GM21576 (cell line): Measurements from ENCODE around the gene FIGNL2.

Source experiments
- ATAC-seq: cut with Tn5 transposase; IDR thresholded peaks from one replicate; pipeline ENCODE4 v1.9.1; 2021; ENCODE audit warnings: mild to moderate bottlenecking, moderate library complexity; ENCODE audit not compliant: unreplicated experiment

Gene FIGNL2

GRCh38 chr12:51860986-51861385 is 12.5 kb upstream of the FIGNL2 start:
- no peak for ATAC-seq

GRCh38 chr12:51855586-51856428 is 7.3 kb upstream of the FIGNL2 start:
- ATAC-seq, result no peak

GRCh38 chr12:51852404-51853137 is 4.1 kb upstream of the FIGNL2 start:
- ATAC-seq, result no peak

DNA sequence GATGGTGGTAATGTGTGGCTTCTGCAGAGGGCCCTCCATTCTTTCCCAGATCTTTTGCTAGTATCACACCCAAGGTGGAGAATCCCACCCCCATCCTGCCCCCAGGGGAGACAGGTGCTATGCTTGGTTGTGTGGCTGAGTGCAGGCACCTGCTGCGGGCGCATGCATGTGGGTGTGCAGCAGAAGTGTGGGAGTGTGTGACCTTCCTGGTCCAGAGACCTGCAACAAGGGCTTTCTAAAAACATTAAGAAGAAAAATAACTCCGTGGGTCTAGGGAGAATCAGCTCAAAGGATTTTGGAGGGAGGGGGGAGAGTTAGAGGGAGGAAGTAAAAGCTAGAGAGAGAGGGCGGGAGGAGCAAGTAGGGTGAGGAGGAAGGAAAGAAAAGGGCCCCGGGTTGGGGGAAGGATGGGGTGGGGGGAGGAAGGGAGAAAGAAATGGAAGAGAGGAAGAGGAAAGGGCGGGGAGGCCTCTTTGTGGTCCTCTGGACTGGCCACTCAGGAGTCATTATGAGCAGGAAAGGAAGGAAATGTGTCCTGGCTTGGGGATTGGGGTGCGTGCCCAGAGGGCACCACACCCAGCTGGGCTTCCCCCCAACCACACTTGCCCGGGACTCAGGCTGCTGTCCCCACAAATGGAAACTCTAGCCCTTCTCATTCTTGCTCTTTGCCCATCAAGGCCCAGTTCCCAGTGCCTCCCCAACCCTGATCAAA is 3.1 kb upstream of the FIGNL2 start:
- ATAC-seq, result no peak

DNA sequence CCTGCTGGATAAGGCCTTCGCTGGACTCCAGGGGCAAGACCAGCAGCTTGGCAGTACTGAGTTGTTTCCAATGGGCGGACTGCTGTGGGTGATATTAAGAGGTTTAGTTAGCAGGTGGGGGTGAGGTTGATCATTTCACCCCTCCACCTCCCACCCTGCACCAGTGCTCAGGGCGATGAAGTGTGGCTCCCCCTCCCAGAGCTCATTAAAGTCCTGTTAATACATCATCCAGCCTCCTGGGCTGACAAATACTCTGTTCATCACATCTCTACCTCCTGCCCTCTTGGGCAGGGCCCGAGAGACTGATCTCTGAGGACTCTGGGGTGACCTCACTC is 2.4 kb upstream of the FIGNL2 start:
- no peak for ATAC-seq

- no peak for ATAC-seq
These were observed 1.8 kb upstream of the FIGNL2 start for GRCh38 chr12:51850081-51850964.

- ATAC-seq, result no peak
These were observed 570 bp upstream of the FIGNL2 start for GRCh38 chr12:51848841-51849735.

- ATAC-seq, result no peak
These were observed 734 bp downstream of the FIGNL2 start for GRCh38 chr12:51847643-51848325.

DNA sequence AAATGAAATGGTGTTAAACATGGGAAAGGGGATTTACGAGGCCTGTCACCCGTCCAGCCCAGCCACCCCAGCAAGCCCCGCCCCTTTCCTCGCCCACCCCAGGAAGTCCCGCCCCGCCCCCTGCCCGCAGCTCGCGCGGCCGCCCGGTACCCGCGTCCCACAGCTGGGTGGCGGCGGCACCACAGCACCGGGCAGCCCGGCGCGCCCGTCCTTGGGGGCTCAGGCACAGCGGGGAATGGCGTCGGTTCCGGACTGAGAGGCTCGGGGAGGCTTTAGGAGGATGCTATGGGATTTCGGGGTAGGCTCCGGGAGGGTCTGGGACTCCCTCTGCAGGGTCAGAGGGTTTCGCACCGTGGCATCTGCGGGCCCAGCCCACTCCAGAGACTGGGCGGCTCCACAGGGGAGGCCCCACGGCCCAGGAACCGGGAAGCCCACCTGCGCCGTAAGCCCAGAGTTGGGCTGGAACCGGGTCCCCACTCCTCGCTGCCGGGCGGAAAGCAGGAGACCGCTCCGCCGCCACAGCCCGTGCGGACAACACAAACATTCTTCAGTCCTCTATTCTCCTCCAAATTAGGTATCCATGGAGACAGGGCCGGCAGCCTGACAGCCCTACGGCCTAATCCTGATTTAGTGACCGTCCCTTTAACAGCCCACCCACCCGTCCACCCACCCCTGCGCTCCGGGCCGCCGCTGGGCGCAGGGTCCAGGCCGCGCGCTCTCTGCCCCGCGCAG is 1.4 kb downstream of the FIGNL2 start:
- ATAC-seq, result no peak

GRCh38 chr12:51846271-51846691 is 2.2 kb downstream of the FIGNL2 start:
- no peak for ATAC-seq

GRCh38 chr12:51845482-51845881 is 3.0 kb downstream of the FIGNL2 start:
- ATAC-seq, result no peak

- ATAC-seq, result no peak
These were observed 3.7 kb downstream of the FIGNL2 start for GRCh38 chr12:51844854-51845253.

GRCh38 chr12:51841727-51842126 is 6.8 kb downstream of the FIGNL2 start:
- ATAC-seq, result no peak

DNA sequence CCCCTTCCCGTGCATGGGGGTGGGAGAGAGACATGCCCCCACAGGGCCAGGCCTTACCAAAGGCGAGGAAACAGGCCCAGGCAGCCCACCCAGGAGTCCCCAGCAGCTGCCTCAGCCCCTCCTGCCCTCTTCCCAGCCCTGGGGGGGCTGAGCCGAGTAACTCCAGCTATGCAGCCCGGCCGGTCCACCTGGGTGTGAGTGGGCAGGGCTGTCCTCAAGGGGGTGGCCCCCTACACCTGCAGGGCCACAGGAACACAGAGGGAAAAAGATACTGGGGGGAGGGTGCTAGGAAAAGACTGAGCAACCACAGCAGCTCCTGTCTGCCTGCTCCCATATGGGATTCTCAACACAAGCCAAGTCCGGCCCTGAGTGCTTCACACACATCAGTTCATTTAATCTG is 7.6 kb downstream of the FIGNL2 start:
- no peak for ATAC-seq

DNA sequence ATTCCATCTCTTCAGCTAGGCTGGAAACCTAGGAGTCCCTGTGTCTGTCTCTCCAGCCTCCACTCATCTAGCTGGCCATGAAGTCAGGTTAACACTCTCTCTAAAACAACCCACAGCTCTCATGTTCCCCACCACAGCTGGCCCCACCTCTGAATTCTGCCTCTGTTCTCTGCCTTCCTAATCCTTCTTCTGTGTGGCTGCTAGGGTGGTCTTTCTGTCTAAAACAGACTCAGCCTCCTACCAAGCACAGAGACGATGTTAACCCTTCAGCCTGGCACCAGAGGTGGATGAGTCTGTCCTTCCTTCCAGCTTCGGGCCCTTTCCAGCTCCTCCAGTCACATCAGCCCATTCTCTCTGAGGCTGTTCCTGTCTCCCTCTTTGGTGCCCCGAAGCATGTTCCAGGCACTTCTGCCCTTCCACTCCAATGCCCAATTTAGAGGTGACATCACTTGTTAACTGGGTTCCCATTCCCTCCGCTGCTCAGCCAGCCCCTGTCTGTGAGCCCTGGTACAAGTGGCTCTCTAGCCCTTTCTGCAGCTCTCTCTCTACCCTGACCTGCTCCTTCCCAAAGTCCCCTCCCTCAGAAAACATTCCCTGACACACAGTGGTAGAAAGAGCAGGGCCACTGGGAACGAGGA is 9.1 kb downstream of the FIGNL2 start:
- ATAC-seq, result no peak

DNA sequence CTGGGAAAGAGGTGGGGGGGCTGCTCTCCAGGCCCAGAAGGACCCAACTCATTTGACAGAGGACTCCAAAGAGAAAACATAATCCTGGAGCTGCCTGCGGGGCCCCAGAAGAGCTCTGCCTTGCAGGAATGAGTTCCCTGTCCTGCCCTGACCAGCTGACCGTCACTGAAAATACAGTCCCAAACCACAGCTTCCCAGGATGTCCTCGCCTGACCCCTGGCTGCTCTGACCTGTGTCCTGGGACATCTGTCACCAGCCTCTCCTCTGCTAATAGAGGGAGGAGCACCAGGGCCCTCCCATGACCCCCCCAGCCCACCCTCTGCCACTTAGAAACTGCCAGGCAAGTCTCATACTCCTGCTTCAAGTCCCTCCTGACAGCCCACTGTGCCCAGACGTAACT is 9.8 kb downstream of the FIGNL2 start:
- ATAC-seq, result no peak

DNA sequence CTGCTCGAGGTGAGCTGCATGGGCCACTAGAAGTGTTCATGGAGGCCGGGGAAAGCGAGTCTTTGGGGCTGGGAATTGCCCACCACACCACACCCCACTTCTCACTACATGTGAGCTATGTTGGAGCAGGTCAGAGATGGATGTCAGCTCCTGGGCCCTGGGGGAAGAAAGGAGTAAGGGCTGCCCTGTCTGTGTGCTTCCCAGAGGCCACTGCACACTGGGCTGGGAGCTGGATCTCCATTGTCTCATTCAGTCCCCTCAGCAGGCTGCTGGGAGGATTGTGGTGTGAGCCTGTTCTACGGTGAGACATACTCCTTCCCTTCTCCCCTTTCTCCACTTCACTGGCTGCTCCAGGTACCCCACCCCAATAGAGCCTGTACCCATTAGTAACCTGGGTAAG is 10.5 kb downstream of the FIGNL2 start:
- ATAC-seq, result no peak

GRCh38 chr12:51837286-51837685 is 11.2 kb downstream of the FIGNL2 start:
- no peak for ATAC-seq
